OCI-LY1 (cell line): Measurements from ENCODE around the gene CLEC20A.

Experiments
- H2AFZ ChIP-seq: fragments of 200-600 bp; sonication (generic), shearing (Covaris generic); 2 replicates; pipeline ENCODE4 v1.6.0; 2014; ENCODE audit warnings: antibody characterized with exemption, mild to moderate bottlenecking, low read length
- H3F3A ChIP-seq: fragments of 200-600 bp; sonication (generic), shearing (Covaris generic); 2 replicates; pipeline ENCODE4 v1.6.0; 2014; ENCODE audit warnings: mild to moderate bottlenecking, antibody characterized with exemption, low read length, moderate library complexity; ENCODE audit not compliant: insufficient read depth
- H3K27ac ChIP-seq: fragments of 200-600 bp; sonication (generic); 2 replicates; pipeline ENCODE4 v1.5.1; 2014; ENCODE audit warnings: low read length, mixed run types, mild to moderate bottlenecking, low read depth; ENCODE audit not compliant: poor library complexity, severe bottlenecking
- H3K27me3 ChIP-seq: fragments of 200-600 bp; sonication (generic); 2 replicates; pipeline ENCODE4 v1.6.0; 2014; ENCODE audit warnings: antibody characterized with exemption, mild to moderate bottlenecking, low read length, moderate library complexity; ENCODE audit not compliant: insufficient read depth
- H3K36me3 ChIP-seq: fragments of 200-600 bp; sonication (generic); 2 replicates; pipeline ENCODE4 v1.6.1; 2014; ENCODE audit warnings: mild to moderate bottlenecking, antibody characterized with exemption, low read length, moderate library complexity, mixed read lengths; ENCODE audit not compliant: insufficient read depth
- H3K4me1 ChIP-seq: fragments of 200-600 bp; sonication (generic); 2 replicates; pipeline ENCODE4 v1.5.1; 2014; ENCODE audit warnings: mild to moderate bottlenecking, low read length, moderate library complexity; ENCODE audit not compliant: insufficient read depth, severe bottlenecking
- H3K4me2 ChIP-seq: fragments of 200-600 bp; sonication (generic), shearing (Covaris generic); 2 replicates; pipeline ENCODE4 v1.6.1; 2014; ENCODE audit warnings: low read length
- H3K4me3 ChIP-seq: fragments of 200-600 bp; sonication (generic); 2 replicates; pipeline ENCODE4 v1.5.1; 2014; ENCODE audit warnings: low read length, low read depth, mild to moderate bottlenecking, mixed read lengths; ENCODE audit not compliant: poor library complexity, severe bottlenecking
- H3K79me2 ChIP-seq: fragments of 200-600 bp; shearing (Covaris generic); 2 replicates; pipeline ENCODE4 v1.6.1; 2016; ENCODE audit warnings: mixed run types, low read length, mixed read lengths; ENCODE audit not compliant: insufficient read depth
- H3K9ac ChIP-seq: fragments of 200-600 bp; sonication (generic), shearing (Covaris generic); 2 replicates; pipeline ENCODE4 v1.6.1; 2014; ENCODE audit warnings: mild to moderate bottlenecking, low read length, mixed read lengths
- H3K9me2 ChIP-seq: fragments of 200-600 bp; sonication (generic), shearing (Covaris generic); 2 replicates; pipeline ENCODE4 v1.6.1; 2014; ENCODE audit warnings: low read depth, mild to moderate bottlenecking, low read length, mixed read lengths
- H3K9me3 ChIP-seq: fragments of 200-600 bp; shearing (Covaris generic); 2 replicates; pipeline ENCODE4 v1.6.1; 2014; ENCODE audit warnings: low read length, mixed read lengths
- H4K20me1 ChIP-seq: fragments of 200-600 bp; sonication (generic), shearing (Covaris generic); 2 replicates; pipeline ENCODE4 v1.6.0; 2016; ENCODE audit warnings: mild to moderate bottlenecking, low read length; ENCODE audit not compliant: insufficient read depth
- CTCF ChIP-seq: fragments of 200-600 bp; sonication (generic), shearing (Covaris generic); IDR thresholded peaks from 2 replicates; pipeline ENCODE4 v1.5.1; 2017; ENCODE audit warnings: mild to moderate bottlenecking, antibody characterized with exemption, low read length, moderate library complexity, mixed read lengths
- EZH2 ChIP-seq: fragments of 200-600 bp; sonication (generic), shearing (Covaris generic); IDR thresholded peaks from 2 replicates; pipeline ENCODE4 v1.8.0; 2017; ENCODE audit warnings: borderline replicate concordance, mixed run types, mild to moderate bottlenecking, antibody characterized with exemption, low read length, moderate library complexity, mixed read lengths

Gene CLEC20A

GRCh38 chr1:178520803-178521202 is 24.0 kb upstream of the CLEC20A start:
- no peak overlapping the region for H2AFZ ChIP-seq
- no peaks in the 10 kb centered on the region for H3K36me3 ChIP-seq
- no peak overlapping the region for H3K4me2 ChIP-seq
- TF ChIP-seq CTCF (no peak), EZH2 (no peak)
- H3K27me3 ChIP-seq: peaks cover 4% of the 10 kb centered on the region; the same call in 1 of the 2 replicates
- no peaks in the 10 kb centered on the region for H3K9me3 ChIP-seq
- H3K4me3 ChIP-seq: no peak overlapping the region
- H3K9me2 ChIP-seq: no peaks in the 10 kb centered on the region
- no peaks in the 10 kb centered on the region for H4K20me1 ChIP-seq
- no peaks in the 10 kb centered on the region for H3K79me2 ChIP-seq
- no peaks in the 10 kb centered on the region for H3K4me1 ChIP-seq
- H3F3A ChIP-seq: no peaks in the 10 kb centered on the region
- no peak overlapping the region for H3K9ac ChIP-seq
- H3K27ac ChIP-seq: no peak overlapping the region

GRCh38 chr1:178518894-178519293 is 22.1 kb upstream of the CLEC20A start:
- no peak for TF ChIP-seq CTCF
- TF ChIP-seq EZH2: no peak
- Histone ChIP-seq H2AFZ (no peak overlapping the region), H3F3A (no peaks in the 10 kb centered on the region), H3K4me1 (no peaks in the 10 kb centered on the region), H3K27me3 (no peaks in the 10 kb centered on the region; the same call in 1 of the 2 replicates), H3K79me2 (no peaks in the 10 kb centered on the region), H3K4me2 (no peak overlapping the region), H3K4me3 (no peak overlapping the region), H3K9ac (no peak overlapping the region), H3K36me3 (no peaks in the 10 kb centered on the region), H4K20me1 (no peaks in the 10 kb centered on the region), H3K9me2 (no peaks in the 10 kb centered on the region), H3K9me3 (no peaks in the 10 kb centered on the region), H3K27ac (no peak overlapping the region)

GRCh38 chr1:178516110-178516509 is 19.3 kb upstream of the CLEC20A start:
- Histone ChIP-seq H3K27me3 (no peaks in the 10 kb centered on the region; the same call in 1 of the 2 replicates), H3K4me3 (no peak overlapping the region), H3K9me2 (no peaks in the 10 kb centered on the region), H3K27ac (no peak overlapping the region), H3K9me3 (no peaks in the 10 kb centered on the region), H2AFZ (no peak overlapping the region), H3K4me1 (no peaks in the 10 kb centered on the region), H3F3A (no peaks in the 10 kb centered on the region), H4K20me1 (no peaks in the 10 kb centered on the region), H3K36me3 (no peaks in the 10 kb centered on the region), H3K9ac (no peak overlapping the region), H3K4me2 (no peak overlapping the region), H3K79me2 (no peaks in the 10 kb centered on the region)
- TF ChIP-seq CTCF (no peak), EZH2 (no peak)
